ENCODE measurements around the gene UGT2B17. TPM values are rescaled to one million over a fixed set of nuclear protein-coding genes. Genes with fewer than 3 reads are reported as not detected.

UGT2B17 gene
- total RNA-seq, 2 experiments from 2014 or later: not detected

- no peaks in the 10 kb centered on the region for H4K20me1 ChIP-seq (ENCODE audit: insufficient read depth, low read length)
- no peaks in the 10 kb centered on the region for H3K4me1 ChIP-seq (ENCODE audit: insufficient read depth, low read length, poor library complexity, severe bottlenecking)
- no peaks in the 10 kb centered on the region for H3K9me3 ChIP-seq (ENCODE audit: low read length)
- no peak overlapping the region for H3K27ac ChIP-seq (ENCODE audit: low read depth, low read length, poor library complexity, severe bottlenecking)
- ChIA-PET CTCF (ENCODE audit: unreplicated experiment) (no interaction called here), POLR2A (interaction anchor here (0.6 to 0.7 kb wide), 2 partner anchors 450 to 475 kb away, joined by 3 read pairs; no protein-coding TSS in a partner anchor)
- intact Hi-C loops (cut with micrococcal nuclease; ENCODE audit: unreplicated experiment): no loop called here
- H3K79me2 ChIP-seq (ENCODE audit: insufficient read depth, low read depth, low read length): no peaks in the 10 kb centered on the region
- TF ChIP-seq EZH2phosphoT487 (IDR thresholded peaks at IDR 0.05; ENCODE audit: borderline replicate concordance, low read depth, low read length) (no peak), CTCF (conservative IDR thresholded peaks at IDR 0.05; ENCODE audit: low read length) (no peak)
- no TSS peak for BruUV-seq (replicated peaks)
- H3K4me2 ChIP-seq (ENCODE audit: low read length): no peak overlapping the region
- no peaks in the 10 kb centered on the region for H3K9me2 ChIP-seq (ENCODE audit: insufficient read depth, low read length)
- no peak overlapping the region for H3K4me3 ChIP-seq (ENCODE audit: low read depth, low read length, poor library complexity, severe bottlenecking)
- H2AFZ ChIP-seq (ENCODE audit: low read length): no peak overlapping the region
- DNase-seq (ENCODE audit: low spot score): no peak
- H3K36me3 ChIP-seq (ENCODE audit: insufficient read depth, low read length): no peaks in the 10 kb centered on the region
These were observed 85.2 kb downstream of the UGT2B17 start for GRCh38 chr4:68490826-68491457.

- intact Hi-C loops (cut with micrococcal nuclease; ENCODE audit: unreplicated experiment): no loop called here
- H3K4me2 ChIP-seq (ENCODE audit: low read length): no peak overlapping the region
- TF ChIP-seq CTCF (conservative IDR thresholded peaks at IDR 0.05; ENCODE audit: low read length): no peak
- TF ChIP-seq EZH2phosphoT487 (IDR thresholded peaks at IDR 0.05; ENCODE audit: borderline replicate concordance, low read depth, low read length): no peak
- H3K4me3 ChIP-seq (ENCODE audit: low read depth, low read length, poor library complexity, severe bottlenecking): no peak overlapping the region
- no peaks in the 10 kb centered on the region for H4K20me1 ChIP-seq (ENCODE audit: insufficient read depth, low read length)
- ChIA-PET POLR2A (no interaction called here), CTCF (ENCODE audit: unreplicated experiment) (no interaction called here)
- H3K4me1 ChIP-seq (ENCODE audit: insufficient read depth, low read length, poor library complexity, severe bottlenecking): no peaks in the 10 kb centered on the region
- BruUV-seq (replicated peaks): no TSS peak
- H3K27ac ChIP-seq (ENCODE audit: low read depth, low read length, poor library complexity, severe bottlenecking): no peak overlapping the region
- H3K9me2 ChIP-seq (ENCODE audit: insufficient read depth, low read length): no peaks in the 10 kb centered on the region
- DNase-seq (ENCODE audit: low spot score): no peak
- no peaks in the 10 kb centered on the region for H3K79me2 ChIP-seq (ENCODE audit: insufficient read depth, low read depth, low read length)
- no peaks in the 10 kb centered on the region for H3K9me3 ChIP-seq (ENCODE audit: low read length)
- H2AFZ ChIP-seq (ENCODE audit: low read length): no peak overlapping the region
- H3K36me3 ChIP-seq (ENCODE audit: insufficient read depth, low read length): no peaks in the 10 kb centered on the region
These were observed 86.8 kb downstream of the UGT2B17 start for GRCh38 chr4:68489338-68489737.

Other genes with a start within 250 kb of the UGT2B17 start
- gene YTHDC1, start 226.2 kb downstream of the UGT2B17 start, total RNA-seq (2014; rRNA removed; shearing (Covaris generic)): 62.4 and 65.3 TPM in 2 replicates
- gene YTHDC1, start 226.2 kb downstream of the UGT2B17 start, total RNA-seq (2022): 93.0 and 102 TPM in 2 replicates
- gene TMPRSS11E, start 128.9 kb downstream of the UGT2B17 start, total RNA-seq (2014; rRNA removed; shearing (Covaris generic)): not detected in 2 replicates
- not detected in 2 replicates for gene TMPRSS11E, start 128.9 kb downstream of the UGT2B17 start, total RNA-seq (2022)
- not detected in 2 replicates for gene UGT2B15, start 94.3 kb upstream of the UGT2B17 start, total RNA-seq (2014; rRNA removed; shearing (Covaris generic))
- not detected in 2 replicates for gene UGT2B15, start 94.3 kb upstream of the UGT2B17 start, total RNA-seq (2022)
- gene UGT2B10, start 239.7 kb upstream of the UGT2B17 start, total RNA-seq (2014; rRNA removed; shearing (Covaris generic)): not detected in 2 replicates
- gene UGT2B10, start 239.7 kb upstream of the UGT2B17 start, total RNA-seq (2022): not detected in 2 replicates